CD14-positive monocyte (primary cell): ENCODE data around the gene ZNF584. TPM values are rescaled to one million over a fixed set of nuclear protein-coding genes. Genes with fewer than 3 reads are reported as not detected.
A peak's percentile ranks its signal among the peaks of the same experiment; 100 is the strongest.

Experiments used
- DNase-seq, 3 donors: peaks; one replicate each; pipeline ENCODE4 v3.0.0-alpha.2; 2011 to 2022
- H2AFZ ChIP-seq: 2 replicates; pipeline ENCODE4 v1.6.0; 2012; ENCODE audit warnings: mild to moderate bottlenecking, low read depth, low read length, inconsistent platforms; ENCODE audit not compliant: insufficient read depth, poor library complexity, severe bottlenecking
- H3K27ac ChIP-seq, 2 donors: 1 replicate in 1 of 2; 2 replicates in 1 of 2; pipeline ENCODE4 v1.5.1; 2012 to 2013; ENCODE audit warnings: low read length in 2 of 2, control low read depth in 1 of 2, inconsistent platforms in 1 of 2, low read depth in 1 of 2, mild to moderate bottlenecking in 1 of 2
- H3K27me3 ChIP-seq, 2 donors: one replicate each; pipeline versions ENCODE4 v1.6.0 to v1.6.1; 2011 to 2013; ENCODE audit warnings: low read length in 2 of 2; ENCODE audit not compliant: control insufficient read depth in 2 of 2, insufficient read depth in 2 of 2
- H3K36me3 ChIP-seq, 2 donors: replicated peaks in 1 of 2; 1 replicate in 1 of 2; 2 replicates in 1 of 2; pipeline versions ENCODE4 v1.5.1 to v1.6.1; 2012 to 2013; ENCODE audit warnings: low read length in 2 of 2, control low read depth in 1 of 2, inconsistent platforms in 1 of 2, mild to moderate bottlenecking in 1 of 2; ENCODE audit not compliant: insufficient read depth in 2 of 2, control insufficient read depth in 1 of 2
- H3K4me1 ChIP-seq, 2 donors: 1 replicate in 1 of 2; 2 replicates in 1 of 2; pipeline versions ENCODE4 v1.5.1 to v1.6.1; 2012 to 2013; ENCODE audit warnings: low read length in 2 of 2, control low read depth in 1 of 2, inconsistent platforms in 1 of 2, mild to moderate bottlenecking in 1 of 2, moderate library complexity in 1 of 2; ENCODE audit not compliant: insufficient read depth in 2 of 2, control insufficient read depth in 1 of 2
- H3K4me2 ChIP-seq: replicated peaks from 2 replicates; pipeline ENCODE3; 2012; ENCODE audit warnings: low read length, moderate library complexity, mild to moderate bottlenecking; ENCODE audit not compliant: poor library complexity, severe bottlenecking; ENCODE audit errors: extremely low read depth
- H3K4me3 ChIP-seq, 3 experiments: fragments of 200-600 bp in 1 of 3; sonication (generic) in 1 of 3; replicated peaks in 1 of 3; 1 replicate in 2 of 3; 2 replicates in 1 of 3; pipeline ENCODE4 v1.5.1; 2011 to 2013; ENCODE audit warnings: low read length in 3 of 3, mild to moderate bottlenecking in 3 of 3, control low read depth in 2 of 3, low read depth in 2 of 3, inconsistent platforms in 1 of 3, moderate library complexity in 1 of 3
- H3K79me2 ChIP-seq: 2 replicates; pipeline ENCODE4 v1.6.0; 2012; ENCODE audit warnings: mild to moderate bottlenecking, control low read depth, inconsistent platforms, low read length, moderate library complexity; ENCODE audit not compliant: insufficient read depth
- H3K9ac ChIP-seq: 2 replicates; pipeline ENCODE4 v1.6.0; 2017; ENCODE audit warnings: low read length, mild to moderate bottlenecking; ENCODE audit not compliant: insufficient read depth, poor library complexity, severe bottlenecking
- H3K9me3 ChIP-seq, 2 donors: replicated peaks in 1 of 2; 1 replicate in 1 of 2; 2 replicates in 1 of 2; pipeline versions ENCODE4 v1.5.1 to v1.6.1; 2012 to 2013; ENCODE audit warnings: low read length in 2 of 2, control low read depth in 1 of 2; ENCODE audit not compliant: control insufficient read depth in 1 of 2, insufficient read depth in 1 of 2
- H4K20me1 ChIP-seq: 2 replicates; pipeline ENCODE4 v1.6.0; 2012; ENCODE audit warnings: mild to moderate bottlenecking, low read length, control low read depth, moderate library complexity; ENCODE audit not compliant: insufficient read depth
- H3K27ac Mint-ChIP-seq, 7 donors: one replicate each; pipeline ENCODE4 v1.8.0; 2020; ENCODE audit warnings: mild to moderate bottlenecking in 7 of 7, mixed read lengths in 7 of 7, moderate library complexity in 6 of 7, inconsistent platforms in 2 of 7
- H3K27me3 Mint-ChIP-seq, 3 donors: one replicate each; pipeline ENCODE4 v1.8.0; 2021 to 2022; ENCODE audit warnings: low read depth in 3 of 3, mild to moderate bottlenecking in 3 of 3, mixed read lengths in 3 of 3, moderate library complexity in 3 of 3, inconsistent platforms in 1 of 3
- H3K36me3 Mint-ChIP-seq, 2 donors: one replicate each; pipeline ENCODE4 v1.8.0; 2020; ENCODE audit warnings: mixed read lengths in 2 of 2, inconsistent platforms in 1 of 2, mild to moderate bottlenecking in 1 of 2
- H3K4me1 Mint-ChIP-seq: one replicate; pipeline ENCODE4 v1.8.0; 2020; ENCODE audit warnings: mild to moderate bottlenecking, mixed read lengths
- H3K4me3 Mint-ChIP-seq, 2 donors: one replicate each; pipeline ENCODE4 v1.8.0; 2020; ENCODE audit warnings: mild to moderate bottlenecking in 2 of 2, mixed read lengths in 2 of 2, moderate library complexity in 1 of 2
- H3K9me3 Mint-ChIP-seq, 7 donors: one replicate each; pipeline ENCODE4 v1.8.0; 2020 to 2022; ENCODE audit warnings: mixed read lengths in 7 of 7, mild to moderate bottlenecking in 6 of 7, moderate library complexity in 6 of 7, inconsistent platforms in 2 of 7
- WGBS: methylation state at CpG from one replicate; pipeline ENCODE4 v1.1.5; 2013; ENCODE audit warnings: missing lambda C conversion rate; ENCODE audit not compliant: insufficient coverage; 5-methylcytosine and 5-hydroxymethylcytosine counted together
- intact Hi-C, 2 donors: fragments of 100-400 bp; cut with micrococcal nuclease; formaldehyde crosslinking; loops; one replicate each; pipeline versions ENCODE4 v1.15.0 to v1.15.1; 2023
- polyA plus RNA-seq, 3 donors: library from polyadenylated mRNA; depleted of rRNA in 1 of 3; unstranded in 2 of 3; stranded (reverse) in 1 of 3; fragments of 300-500 nt in 2 of 3; fragments of >200 nt in 1 of 3; fragmentation: Illumina TruSeq in 2 of 3; gene quantifications; 1 replicate in 2 of 3; 2 replicates in 1 of 3; pipeline ENCODE4 v1.2.3, GENCODE V29; 2012 to 2021
- TF ChIP-seq, protein P1 (sequence below): fragments of 200-600 bp; IDR thresholded peaks from one replicate; pipeline ENCODE4 v1.8.0; 2022; ENCODE audit warnings: antibody characterized with exemption, mild to moderate bottlenecking

Gene ZNF584
- polyA plus RNA-seq, 3 donors = 1.2 to 3.1 (median 1.7) TPM

DNA sequence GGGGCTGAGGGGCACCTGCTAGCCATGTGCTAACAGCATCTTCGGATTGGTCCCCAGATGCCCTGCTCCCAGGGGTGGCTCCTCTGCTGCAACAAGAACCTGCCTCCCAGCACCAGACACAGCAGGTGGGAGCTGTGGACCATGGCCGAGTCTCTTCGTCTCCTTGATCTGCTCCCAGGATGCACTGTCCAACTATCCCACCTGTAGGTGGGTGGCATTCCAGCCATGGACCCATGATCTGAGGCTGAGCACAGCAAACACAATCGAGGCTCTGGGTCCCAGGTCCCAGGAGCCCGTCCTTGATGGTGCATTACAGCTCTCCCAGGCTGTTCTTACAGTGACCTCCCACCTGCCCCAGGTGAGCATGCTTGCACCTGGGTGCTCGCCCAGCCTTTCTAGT, 29.2 kb upstream of the ZNF584 start:
- Histone ChIP-seq H3K4me3 (no peak overlapping the region), H3K27me3 (no peaks in the 10 kb centered on the region), H3K9ac (no peak overlapping the region), H2AFZ (peak overlapping the region; percentile 99), H3K79me2 (no peaks in the 10 kb centered on the region), H3K4me2 (no peak overlapping the region), H3K9me3 (no peaks in the 10 kb centered on the region), H3K4me1 (peaks cover 20 to 25% of the 10 kb centered on the region in 2 donors), H3K27ac (no peak overlapping the region), H4K20me1 (no peaks in the 10 kb centered on the region), H3K36me3 (no peaks in the 10 kb centered on the region)
- intact Hi-C loops = no loop called here
- Mint-ChIP-seq H3K4me1 (peaks cover 19% of the 10 kb centered on the region), H3K36me3 (peaks cover 0 to 3% of the 10 kb centered on the region in 2 donors), H3K27ac (no peak overlapping the region), H3K4me3 (no peak overlapping the region), H3K27me3 (peaks cover 0 to 2% (median 0%) of the 10 kb centered on the region in 3 donors), H3K9me3 (peaks cover 0 to 2% (median 0%) of the 10 kb centered on the region in 7 donors)
- no peak for DNase-seq
- TF ChIP-seq, protein P1, sequence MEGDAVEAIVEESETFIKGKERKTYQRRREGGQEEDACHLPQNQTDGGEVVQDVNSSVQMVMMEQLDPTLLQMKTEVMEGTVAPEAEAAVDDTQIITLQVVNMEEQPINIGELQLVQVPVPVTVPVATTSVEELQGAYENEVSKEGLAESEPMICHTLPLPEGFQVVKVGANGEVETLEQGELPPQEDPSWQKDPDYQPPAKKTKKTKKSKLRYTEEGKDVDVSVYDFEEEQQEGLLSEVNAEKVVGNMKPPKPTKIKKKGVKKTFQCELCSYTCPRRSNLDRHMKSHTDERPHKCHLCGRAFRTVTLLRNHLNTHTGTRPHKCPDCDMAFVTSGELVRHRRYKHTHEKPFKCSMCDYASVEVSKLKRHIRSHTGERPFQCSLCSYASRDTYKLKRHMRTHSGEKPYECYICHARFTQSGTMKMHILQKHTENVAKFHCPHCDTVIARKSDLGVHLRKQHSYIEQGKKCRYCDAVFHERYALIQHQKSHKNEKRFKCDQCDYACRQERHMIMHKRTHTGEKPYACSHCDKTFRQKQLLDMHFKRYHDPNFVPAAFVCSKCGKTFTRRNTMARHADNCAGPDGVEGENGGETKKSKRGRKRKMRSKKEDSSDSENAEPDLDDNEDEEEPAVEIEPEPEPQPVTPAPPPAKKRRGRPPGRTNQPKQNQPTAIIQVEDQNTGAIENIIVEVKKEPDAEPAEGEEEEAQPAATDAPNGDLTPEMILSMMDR = no peak
- WGBS = 94% methylated on average over 4 of the region's 6 CpGs

- H3K36me3 Mint-ChIP-seq = peaks cover 0 to 3% of the 10 kb centered on the region in 2 donors
- no peaks in the 10 kb centered on the region for H3K9me3 ChIP-seq
- no peaks in the 10 kb centered on the region for H4K20me1 ChIP-seq
- intact Hi-C loops = loop anchor here (2.0 kb wide), 2 partner anchors 53 to 197 kb away; partner anchors contain the start of genes ZSCAN22 (in 2 of the 2) and ZNF274 (in 1 of the 2)
- TF ChIP-seq, protein P1 = no peak
- peak overlapping the region; percentile 95 for H3K4me2 ChIP-seq
- 6% methylated on average over 23 of the region's 24 CpGs for WGBS
- peak overlapping the region; percentile 2 to 97 (median 93) for H3K27ac Mint-ChIP-seq
- no peaks in the 10 kb centered on the region for H3K79me2 ChIP-seq
- H3K27ac ChIP-seq = peak overlapping the region; percentile 61 to 95
- peak overlapping the region; percentile 82 to 92 for H3K4me3 Mint-ChIP-seq
- peaks cover 0 to 3% (median 0%) of the 10 kb centered on the region in 7 donors for H3K9me3 Mint-ChIP-seq
- no peaks in the 10 kb centered on the region for H3K36me3 ChIP-seq
- DNase-seq = no peak
- peaks cover 0 to 2% (median 0%) of the 10 kb centered on the region in 3 donors for H3K27me3 Mint-ChIP-seq
- H3K4me3 ChIP-seq = peak overlapping the region; percentile 54 to 86 (median 78)
- H3K27me3 ChIP-seq = no peaks in the 10 kb centered on the region
- H3K4me1 ChIP-seq = peaks cover 20 to 25% of the 10 kb centered on the region in 2 donors
- peak overlapping the region; percentile 99 for H2AFZ ChIP-seq
- peak overlapping the region; percentile 80 for H3K9ac ChIP-seq
- H3K4me1 Mint-ChIP-seq = peaks cover 22% of the 10 kb centered on the region
Measured at GRCh38 chr19:58380037-58380661, 28.3 kb upstream of the ZNF584 start.
